Common myeloid progenitor, CD34-positive (primary cell): Measurements from ENCODE around the gene TXLNG.

Experiments used
- CTCF ChIA-PET: fragments of 350-600 bp; sonication (Branson Sonifier 250); formaldehyde crosslinking; loops from one replicate; lab custom pipeline; 2021; ENCODE audit warnings: antibody characterized with exemption; lab: Charles Lee
- POLR2A ChIA-PET: fragments of 350-600 bp; sonication (Branson Sonifier 250); formaldehyde crosslinking; loops from one replicate; lab custom pipeline; 2021; ENCODE audit warnings: antibody characterized with exemption; lab: Charles Lee
- DNase-seq, 3 donors: peaks; one replicate each; pipeline versions ENCODE4 v3.0.0 to v3.0.0-alpha.2; 2013
- H3K27ac ChIP-seq, 2 experiments: 1 replicate in 1 of 2; 2 replicates in 1 of 2; pipeline ENCODE4 v1.7.0; 2013; ENCODE audit warnings: inconsistent platforms in 2 of 2, low read length in 2 of 2, mild to moderate bottlenecking in 2 of 2, low read depth in 1 of 2, moderate library complexity in 1 of 2; ENCODE audit not compliant: severe bottlenecking in 2 of 2, insufficient read depth in 1 of 2, poor library complexity in 1 of 2
- H3K27me3 ChIP-seq, 5 experiments: replicated peaks in 2 of 5; 1 replicate in 3 of 5; 2 replicates in 2 of 5; pipeline versions ENCODE4 v1.6.1 to v1.7.0; 2013; ENCODE audit warnings: low read length in 4 of 5, mild to moderate bottlenecking in 2 of 5, moderate library complexity in 2 of 5, inconsistent platforms in 1 of 5; ENCODE audit not compliant: insufficient read depth in 5 of 5, control insufficient read depth in 4 of 5
- H3K36me3 ChIP-seq, 4 experiments: 1 replicate in 2 of 4; 2 replicates in 2 of 4; pipeline versions ENCODE4 v1.6.1 to v1.7.0; 2013; ENCODE audit warnings: low read length in 3 of 4, control low read depth in 1 of 4, mild to moderate bottlenecking in 1 of 4; ENCODE audit not compliant: control insufficient read depth in 4 of 4, insufficient read depth in 4 of 4
- H3K4me1 ChIP-seq, 4 experiments: 1 replicate in 3 of 4; 2 replicates in 1 of 4; pipeline versions ENCODE4 v1.6.1 to v1.7.1; 2013; ENCODE audit warnings: low read length in 3 of 4, mild to moderate bottlenecking in 3 of 4, control low read depth in 1 of 4, inconsistent platforms in 1 of 4, moderate library complexity in 1 of 4; ENCODE audit not compliant: control insufficient read depth in 4 of 4, insufficient read depth in 4 of 4; ENCODE audit errors: control extremely low read depth in 1 of 4
- H3K4me3 ChIP-seq, 7 experiments: 1 replicate in 4 of 7; 2 replicates in 3 of 7; pipeline versions ENCODE4 v1.5.1 to v1.7.0; 2013; ENCODE audit warnings: mild to moderate bottlenecking in 7 of 7, low read length in 6 of 7, moderate library complexity in 6 of 7, inconsistent platforms in 2 of 7, low read depth in 2 of 7, control low read depth in 1 of 7; ENCODE audit not compliant: insufficient read depth in 4 of 7, control insufficient read depth in 1 of 7; ENCODE audit errors: extremely low read depth in 1 of 7
- H3K9me3 ChIP-seq, 5 experiments: 1 replicate in 4 of 5; 2 replicates in 1 of 5; pipeline versions ENCODE4 v1.6.1 to v1.7.1; 2013; ENCODE audit warnings: low read length in 4 of 5, mild to moderate bottlenecking in 2 of 5, inconsistent platforms in 1 of 5, low read depth in 1 of 5, moderate library complexity in 1 of 5; ENCODE audit not compliant: control insufficient read depth in 4 of 5, insufficient read depth in 2 of 5; ENCODE audit errors: control extremely low read depth in 1 of 5
- WGBS: methylation state at CpG from one replicate; pipeline ENCODE4 v1.1.5; 2013; ENCODE audit not compliant: insufficient coverage; 5-methylcytosine and 5-hydroxymethylcytosine counted together

The TXLNG gene

GRCh38 chrX:16843208-16843909 lies 57.1 kb downstream of the TXLNG start:
- peaks cover 10 to 62% (median 32%) of the 10 kb centered on the region in 4 experiments for H3K36me3 ChIP-seq
- no peaks in the 10 kb centered on the region for H3K9me3 ChIP-seq
- CTCF ChIA-PET = no interaction called here
- WGBS = 83% methylated on average over 1 of the region's 3 CpGs
- H3K27me3 ChIP-seq = peaks cover 0 to 21% (median 0%) of the 10 kb centered on the region in 5 experiments
- H3K4me1 ChIP-seq = no peaks in the 10 kb centered on the region
- H3K4me3 ChIP-seq = no peak overlapping the region
- H3K27ac ChIP-seq = no peak overlapping the region
- POLR2A ChIA-PET = no interaction called here
- DNase-seq = no peak

- H3K36me3 ChIP-seq = peaks cover 6 to 57% (median 34%) of the 10 kb centered on the region in 4 experiments
- POLR2A ChIA-PET = no interaction called here
- no peaks in the 10 kb centered on the region for H3K4me1 ChIP-seq
- no peak for DNase-seq
- H3K9me3 ChIP-seq = no peaks in the 10 kb centered on the region
- H3K27me3 ChIP-seq = peaks cover 0 to 27% (median 0%) of the 10 kb centered on the region in 5 experiments
- whole genome bisulfite sequencing = no CpG with 5 or more reads among the region's 2 CpGs
- H3K27ac ChIP-seq = no peak overlapping the region
- no peak overlapping the region for H3K4me3 ChIP-seq
- CTCF ChIA-PET = interaction anchor here (2.9 kb wide), 1 partner anchor 37 kb away, joined by 8 read pairs; no protein-coding TSS in a partner anchor
Measured at GRCh38 chrX:16845686-16846085, 59.4 kb downstream of the TXLNG start.

GRCh38 chrX:16848541-16848940 lies 62.3 kb downstream of the TXLNG start:
- H3K4me1 ChIP-seq = no peaks in the 10 kb centered on the region
- POLR2A ChIA-PET = no interaction called here
- CTCF ChIA-PET = interaction anchor here (2.9 kb wide), 1 partner anchor 34 kb away, joined by 8 read pairs; no protein-coding TSS in a partner anchor
- 82% methylated on average over 6 of the region's 6 CpGs for WGBS
- no peak overlapping the region for H3K4me3 ChIP-seq
- peaks cover 14 to 62% (median 32%) of the 10 kb centered on the region in 4 experiments for H3K36me3 ChIP-seq
- no peaks in the 10 kb centered on the region for H3K9me3 ChIP-seq
- no peak for DNase-seq
- H3K27me3 ChIP-seq = peaks cover 0 to 38% (median 0%) of the 10 kb centered on the region in 5 experiments
- no peak overlapping the region for H3K27ac ChIP-seq

GRCh38 chrX:16851421-16851820 lies 65.2 kb downstream of the TXLNG start:
- ChIA-PET POLR2A (no interaction called here), CTCF (interaction anchor here (1.1 kb wide), 1 partner anchor 9 kb away, joined by 3 read pairs; no protein-coding TSS in a partner anchor)
- DNase-seq = no peak
- H3K9me3 ChIP-seq = no peaks in the 10 kb centered on the region
- H3K4me1 ChIP-seq = no peaks in the 10 kb centered on the region
- no peak overlapping the region for H3K4me3 ChIP-seq
- H3K27me3 ChIP-seq = peaks cover 0 to 37% (median 0%) of the 10 kb centered on the region in 5 experiments
- H3K27ac ChIP-seq = no peak overlapping the region
- WGBS = no CpG with 5 or more reads among the region's 1 CpG
- peaks cover 9 to 64% (median 21%) of the 10 kb centered on the region in 4 experiments for H3K36me3 ChIP-seq

GRCh38 chrX:16851827-16852226 lies 65.6 kb downstream of the TXLNG start:
- CTCF ChIA-PET = no interaction called here
- Histone ChIP-seq H3K9me3 (peaks cover 0 to under 1% (median 0%) of the 10 kb centered on the region in 5 experiments), H3K36me3 (peaks cover 9 to 65% (median 22%) of the 10 kb centered on the region in 4 experiments), H3K4me3 (no peak overlapping the region), H3K27me3 (peaks cover 0 to 34% (median 0%) of the 10 kb centered on the region in 5 experiments), H3K27ac (no peak overlapping the region), H3K4me1 (no peaks in the 10 kb centered on the region)
- no peak for DNase-seq
- whole genome bisulfite sequencing = no CpG with 5 or more reads among the region's 3 CpGs
- POLR2A ChIA-PET = no interaction called here

- DNase-seq = no peak
- no peak overlapping the region for H3K4me3 ChIP-seq
- H3K27me3 ChIP-seq = peaks cover 0 to 39% (median 0%) of the 10 kb centered on the region in 5 experiments
- WGBS = 95% methylated on average over 8 of the region's 12 CpGs
- CTCF ChIA-PET = no interaction called here
- peaks cover 0 to 5% (median 0%) of the 10 kb centered on the region in 5 experiments for H3K9me3 ChIP-seq
- POLR2A ChIA-PET = interaction anchor here (0.7 kb wide), 1 partner anchor 12 kb away, joined by 3 read pairs; no protein-coding TSS in a partner anchor
- H3K36me3 ChIP-seq = peaks cover 11 to 69% (median 25%) of the 10 kb centered on the region in 4 experiments
- no peak overlapping the region for H3K27ac ChIP-seq
- H3K4me1 ChIP-seq = no peaks in the 10 kb centered on the region
Measured at GRCh38 chrX:16852617-16853179, 66.4 kb downstream of the TXLNG start.

GRCh38 chrX:16853537-16853936 lies 67.3 kb downstream of the TXLNG start:
- POLR2A ChIA-PET = no interaction called here
- H3K36me3 ChIP-seq = peaks cover 15 to 72% (median 24%) of the 10 kb centered on the region in 4 experiments
- H3K27me3 ChIP-seq = peaks cover 0 to 40% (median 0%) of the 10 kb centered on the region in 5 experiments
- H3K9me3 ChIP-seq = peaks cover 0 to 5% (median 3%) of the 10 kb centered on the region in 5 experiments
- H3K27ac ChIP-seq = no peak overlapping the region
- no peak overlapping the region for H3K4me3 ChIP-seq
- DNase-seq = no peak
- CTCF ChIA-PET = no interaction called here
- whole genome bisulfite sequencing = 71% methylated on average over 1 of the region's 3 CpGs
- H3K4me1 ChIP-seq = no peaks in the 10 kb centered on the region
